ENCODE results near the gene TCF3.

TCF3 gene

DNA sequence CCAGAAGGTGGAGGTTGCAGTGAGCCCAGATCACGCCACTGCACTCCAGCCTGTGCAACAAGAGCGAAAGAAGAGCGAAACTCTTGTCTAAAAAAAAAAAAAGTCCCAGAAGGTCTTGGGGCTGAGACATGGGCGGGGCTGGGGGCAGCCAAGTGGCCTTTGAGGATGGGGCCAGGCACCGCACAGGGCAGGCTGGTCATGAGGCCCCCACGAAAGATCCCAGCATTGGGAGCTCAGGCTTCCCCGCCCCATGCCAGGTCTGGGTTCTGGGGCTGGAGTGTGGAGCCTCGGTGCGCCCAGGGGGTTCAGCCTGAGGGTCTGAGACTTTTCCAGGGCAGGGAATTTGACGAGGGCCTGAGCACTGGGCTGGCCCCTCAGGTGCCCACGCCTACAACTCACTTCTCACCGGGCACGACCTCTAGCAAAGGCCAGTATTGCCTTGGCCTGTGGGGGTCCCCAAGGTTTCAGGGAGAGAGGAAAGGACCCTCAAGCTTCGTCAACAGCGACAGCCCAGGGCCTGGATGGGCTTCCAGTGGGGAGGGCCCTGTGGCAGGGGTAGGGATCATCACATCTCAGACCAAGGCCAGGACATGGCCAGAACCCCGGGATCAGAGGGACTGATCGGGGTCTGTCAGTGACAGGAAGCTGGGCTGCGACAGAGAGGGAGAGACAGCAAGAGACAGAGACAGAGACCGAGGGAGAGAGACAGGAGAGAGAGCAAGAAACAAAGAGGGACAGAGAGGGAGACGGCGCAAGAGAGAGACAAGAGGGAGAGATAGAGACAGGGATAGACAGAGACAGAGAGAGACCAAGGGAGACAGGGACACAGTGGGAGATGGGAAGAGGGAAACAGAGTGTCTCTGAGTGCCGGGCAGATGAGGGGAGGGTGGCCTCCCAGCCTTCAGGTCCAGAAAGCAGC, 76.8 kb downstream of the TCF3 start:
- H3K9me3 ChIP-seq (ENCODE audit: insufficient read depth, low read length) = no peaks in the 10 kb centered on the region
- no peaks in the 10 kb centered on the region for H4K20me1 ChIP-seq (ENCODE audit: low read depth, low read length)
- H3K4me3 ChIP-seq (ENCODE audit: insufficient read depth, low read length, poor library complexity, severe bottlenecking) = no peak overlapping the region
- H3K9me2 ChIP-seq (replicated peaks; ENCODE audit: insufficient read depth, low read length) = no peaks in the 10 kb centered on the region
- no peak for TF ChIP-seq EZH2phosphoT487 (conservative IDR thresholded peaks at IDR 0.05; ENCODE audit: low read length)
- TF ChIP-seq, protein P1, sequence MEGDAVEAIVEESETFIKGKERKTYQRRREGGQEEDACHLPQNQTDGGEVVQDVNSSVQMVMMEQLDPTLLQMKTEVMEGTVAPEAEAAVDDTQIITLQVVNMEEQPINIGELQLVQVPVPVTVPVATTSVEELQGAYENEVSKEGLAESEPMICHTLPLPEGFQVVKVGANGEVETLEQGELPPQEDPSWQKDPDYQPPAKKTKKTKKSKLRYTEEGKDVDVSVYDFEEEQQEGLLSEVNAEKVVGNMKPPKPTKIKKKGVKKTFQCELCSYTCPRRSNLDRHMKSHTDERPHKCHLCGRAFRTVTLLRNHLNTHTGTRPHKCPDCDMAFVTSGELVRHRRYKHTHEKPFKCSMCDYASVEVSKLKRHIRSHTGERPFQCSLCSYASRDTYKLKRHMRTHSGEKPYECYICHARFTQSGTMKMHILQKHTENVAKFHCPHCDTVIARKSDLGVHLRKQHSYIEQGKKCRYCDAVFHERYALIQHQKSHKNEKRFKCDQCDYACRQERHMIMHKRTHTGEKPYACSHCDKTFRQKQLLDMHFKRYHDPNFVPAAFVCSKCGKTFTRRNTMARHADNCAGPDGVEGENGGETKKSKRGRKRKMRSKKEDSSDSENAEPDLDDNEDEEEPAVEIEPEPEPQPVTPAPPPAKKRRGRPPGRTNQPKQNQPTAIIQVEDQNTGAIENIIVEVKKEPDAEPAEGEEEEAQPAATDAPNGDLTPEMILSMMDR (IDR thresholded peaks at IDR 0.05; ENCODE audit: insufficient read depth, low read length, poor library complexity, severe bottlenecking) = no peak
- no peaks in the 10 kb centered on the region for H3F3A ChIP-seq (ENCODE audit: insufficient read depth)
- H3K79me2 ChIP-seq (ENCODE audit: insufficient read depth, low read length) = no peaks in the 10 kb centered on the region
- no peak overlapping the region for H2AFZ ChIP-seq (ENCODE audit: low read depth, low read length, severe bottlenecking)
- H3K27ac ChIP-seq (ENCODE audit: low read depth, low read length) = no peak overlapping the region
- H3K9ac ChIP-seq (ENCODE audit: low read length) = no peak overlapping the region
- H3K36me3 ChIP-seq (ENCODE audit: low read length) = no peaks in the 10 kb centered on the region
- no peaks in the 10 kb centered on the region for H3K27me3 ChIP-seq (ENCODE audit: low read length)
- H3K4me2 ChIP-seq (ENCODE audit: low read depth, low read length, poor library complexity, severe bottlenecking) = no peak overlapping the region

DNA sequence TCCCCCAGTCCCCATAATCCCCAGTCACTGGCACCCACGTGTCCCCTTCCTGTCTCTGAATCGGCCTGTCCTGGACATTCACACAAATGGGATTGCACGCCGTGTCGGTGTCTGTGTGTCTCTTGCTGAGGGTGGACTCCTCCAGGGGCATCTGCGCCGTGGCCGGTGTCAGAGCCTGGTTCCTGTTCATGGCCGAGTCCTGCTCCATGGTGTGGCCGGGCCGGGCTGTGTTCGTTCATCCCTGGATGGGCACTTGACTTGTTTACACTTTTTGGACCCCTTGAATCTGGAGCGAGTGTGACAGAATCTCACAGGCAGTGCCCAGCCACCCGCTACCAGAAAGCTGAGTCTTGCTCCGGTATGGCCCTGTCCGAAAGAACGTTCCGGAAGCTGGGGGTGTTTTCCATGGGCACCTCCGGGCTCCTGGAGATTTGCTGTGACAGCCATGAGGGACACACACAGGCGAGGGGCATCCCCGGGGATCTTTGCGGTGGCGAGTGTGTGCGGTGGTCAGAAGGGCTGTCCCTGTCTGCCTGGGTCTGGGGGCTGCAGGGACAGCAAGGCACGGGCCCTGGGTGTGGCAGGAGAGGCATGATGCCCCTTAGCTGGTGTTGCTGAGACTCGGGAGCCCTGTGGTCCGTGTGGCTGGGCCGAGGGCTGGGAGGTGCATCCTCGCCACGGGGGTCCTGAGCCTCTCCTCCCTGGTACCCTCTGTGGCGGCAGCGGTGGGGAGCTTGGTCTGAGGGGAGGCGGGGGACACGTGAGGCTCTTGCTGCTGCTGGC, 77.9 kb downstream of the TCF3 start:
- no peak for TF ChIP-seq EZH2phosphoT487 (conservative IDR thresholded peaks at IDR 0.05; ENCODE audit: low read length)
- TF ChIP-seq, protein P1 (IDR thresholded peaks at IDR 0.05; ENCODE audit: insufficient read depth, low read length, poor library complexity, severe bottlenecking) = no peak

DNA sequence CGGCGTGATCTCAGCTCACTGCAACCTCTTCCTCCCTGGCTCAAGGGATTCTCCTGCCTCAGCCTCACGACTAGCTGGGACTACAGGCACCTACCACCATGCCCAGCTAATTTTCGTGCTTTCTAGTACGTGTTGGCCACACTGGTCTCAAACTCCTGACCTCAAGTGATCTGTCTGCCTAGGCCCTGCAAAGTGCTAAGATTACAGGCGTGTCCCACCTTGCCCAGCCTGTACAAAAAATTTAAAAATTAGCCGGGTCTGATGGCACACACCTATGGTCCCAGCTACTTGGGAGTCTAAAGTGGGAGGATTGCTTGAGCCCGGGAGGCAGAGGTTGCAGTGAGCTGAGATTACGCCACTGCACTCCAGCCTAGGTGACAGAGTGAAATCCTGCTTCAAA, 79.6 kb downstream of the TCF3 start:
- no peak overlapping the region for H3K27ac ChIP-seq (ENCODE audit: low read depth, low read length)
- no peak overlapping the region for H2AFZ ChIP-seq (ENCODE audit: low read depth, low read length, severe bottlenecking)
- H3K36me3 ChIP-seq (ENCODE audit: low read length) = no peaks in the 10 kb centered on the region
- H3K9me2 ChIP-seq (replicated peaks; ENCODE audit: insufficient read depth, low read length) = no peaks in the 10 kb centered on the region
- H3K79me2 ChIP-seq (ENCODE audit: insufficient read depth, low read length) = no peaks in the 10 kb centered on the region
- 0 out of 2 replicates have a peak, but pooled peaks cover 3% of the 10 kb centered on the region for H3K9me3 ChIP-seq (ENCODE audit: insufficient read depth, low read length)
- TF ChIP-seq EZH2phosphoT487 (conservative IDR thresholded peaks at IDR 0.05; ENCODE audit: low read length) = no peak
- TF ChIP-seq, protein P1 (IDR thresholded peaks at IDR 0.05; ENCODE audit: insufficient read depth, low read length, poor library complexity, severe bottlenecking) = no peak
- H3K27me3 ChIP-seq (ENCODE audit: low read length) = no peaks in the 10 kb centered on the region
- H4K20me1 ChIP-seq (ENCODE audit: low read depth, low read length) = no peaks in the 10 kb centered on the region
- no peak overlapping the region for H3K4me3 ChIP-seq (ENCODE audit: insufficient read depth, low read length, poor library complexity, severe bottlenecking)
- H3K9ac ChIP-seq (ENCODE audit: low read length) = no peak overlapping the region
- no peak overlapping the region for H3K4me2 ChIP-seq (ENCODE audit: low read depth, low read length, poor library complexity, severe bottlenecking)
- H3F3A ChIP-seq (ENCODE audit: insufficient read depth) = 0 out of 2 replicates have a peak, but pooled peaks cover 4% of the 10 kb centered on the region

More for the DNA sequence above, 77.9 kb downstream of the TCF3 start:
- Histone ChIP-seq H3K36me3 (ENCODE audit: low read length) (no peaks in the 10 kb centered on the region), H3K4me2 (ENCODE audit: low read depth, low read length, poor library complexity, severe bottlenecking) (no peak overlapping the region), H3K9ac (ENCODE audit: low read length) (no peak overlapping the region), H3F3A (ENCODE audit: insufficient read depth) (0 out of 2 replicates have a peak, but pooled peaks cover 4% of the 10 kb centered on the region), H3K9me3 (ENCODE audit: insufficient read depth, low read length) (no peaks in the 10 kb centered on the region), H3K27ac (ENCODE audit: low read depth, low read length) (no peak overlapping the region), H3K4me3 (ENCODE audit: insufficient read depth, low read length, poor library complexity, severe bottlenecking) (no peak overlapping the region), H3K79me2 (ENCODE audit: insufficient read depth, low read length) (no peaks in the 10 kb centered on the region), H4K20me1 (ENCODE audit: low read depth, low read length) (no peaks in the 10 kb centered on the region), H3K9me2 (replicated peaks; ENCODE audit: insufficient read depth, low read length) (no peaks in the 10 kb centered on the region), H2AFZ (ENCODE audit: low read depth, low read length, severe bottlenecking) (no peak overlapping the region), H3K27me3 (ENCODE audit: low read length) (no peaks in the 10 kb centered on the region)
